Measurements from ENCODE around the gene ARMH4. TPM values are rescaled to one million over a fixed set of nuclear protein-coding genes. Genes with fewer than 3 reads are reported as not detected.
A peak's percentile ranks its signal among the peaks of the same experiment; 100 is the strongest.

Gene ARMH4
- polyA plus RNA-seq, 1 experiment: 6.4 TPM

DNA sequence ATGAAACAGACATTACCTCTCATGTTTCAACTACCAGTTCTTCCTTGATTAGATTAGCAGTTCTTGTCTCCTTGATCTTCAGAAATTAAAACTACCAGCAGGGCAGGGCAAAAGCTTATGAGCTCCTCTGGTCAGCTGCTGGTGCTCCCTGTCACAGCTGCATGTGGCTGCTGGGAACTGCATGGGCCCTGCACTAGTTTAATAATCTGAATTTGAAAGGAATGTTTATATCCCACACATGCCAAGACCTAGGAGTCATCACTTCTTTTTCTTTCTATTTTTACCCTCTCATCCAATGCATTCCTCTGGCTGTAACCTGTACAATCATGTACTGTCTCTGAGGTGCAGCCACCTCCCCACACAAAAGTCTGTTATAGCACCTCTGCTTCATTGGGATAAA lies 73.9 kb downstream of the ARMH4 start:
- TF ChIP-seq, protein P1, sequence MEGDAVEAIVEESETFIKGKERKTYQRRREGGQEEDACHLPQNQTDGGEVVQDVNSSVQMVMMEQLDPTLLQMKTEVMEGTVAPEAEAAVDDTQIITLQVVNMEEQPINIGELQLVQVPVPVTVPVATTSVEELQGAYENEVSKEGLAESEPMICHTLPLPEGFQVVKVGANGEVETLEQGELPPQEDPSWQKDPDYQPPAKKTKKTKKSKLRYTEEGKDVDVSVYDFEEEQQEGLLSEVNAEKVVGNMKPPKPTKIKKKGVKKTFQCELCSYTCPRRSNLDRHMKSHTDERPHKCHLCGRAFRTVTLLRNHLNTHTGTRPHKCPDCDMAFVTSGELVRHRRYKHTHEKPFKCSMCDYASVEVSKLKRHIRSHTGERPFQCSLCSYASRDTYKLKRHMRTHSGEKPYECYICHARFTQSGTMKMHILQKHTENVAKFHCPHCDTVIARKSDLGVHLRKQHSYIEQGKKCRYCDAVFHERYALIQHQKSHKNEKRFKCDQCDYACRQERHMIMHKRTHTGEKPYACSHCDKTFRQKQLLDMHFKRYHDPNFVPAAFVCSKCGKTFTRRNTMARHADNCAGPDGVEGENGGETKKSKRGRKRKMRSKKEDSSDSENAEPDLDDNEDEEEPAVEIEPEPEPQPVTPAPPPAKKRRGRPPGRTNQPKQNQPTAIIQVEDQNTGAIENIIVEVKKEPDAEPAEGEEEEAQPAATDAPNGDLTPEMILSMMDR (IDR thresholded peaks at IDR 0.05; ENCODE audit: low read depth, low read length): 0 out of 2 replicates have a peak, but pooled peaks have one; percentile 5
- ChIA-PET POLR2A (no interaction called here), CTCF (interaction anchor here (1.0 to 2.1 kb wide), 2 partner anchors 55 to 386 kb away, joined by 3 to 9 read pairs; no protein-coding TSS in a partner anchor)
- H3K27me3 ChIP-seq (ENCODE audit: control insufficient read depth, insufficient read depth, low read length): no peaks in the 10 kb centered on the region
- H3K4me3 ChIP-seq (ENCODE audit: low read depth, low read length): no peak overlapping the region
- H3K27ac ChIP-seq (ENCODE audit: low read depth, low read length): peak overlapping the region; percentile 90
- H3K9me3 ChIP-seq (ENCODE audit: control insufficient read depth, insufficient read depth, low read length): no peaks in the 10 kb centered on the region
- peak; percentile 55 for DNase-seq (ENCODE audit: low read depth, low spot score)

DNA sequence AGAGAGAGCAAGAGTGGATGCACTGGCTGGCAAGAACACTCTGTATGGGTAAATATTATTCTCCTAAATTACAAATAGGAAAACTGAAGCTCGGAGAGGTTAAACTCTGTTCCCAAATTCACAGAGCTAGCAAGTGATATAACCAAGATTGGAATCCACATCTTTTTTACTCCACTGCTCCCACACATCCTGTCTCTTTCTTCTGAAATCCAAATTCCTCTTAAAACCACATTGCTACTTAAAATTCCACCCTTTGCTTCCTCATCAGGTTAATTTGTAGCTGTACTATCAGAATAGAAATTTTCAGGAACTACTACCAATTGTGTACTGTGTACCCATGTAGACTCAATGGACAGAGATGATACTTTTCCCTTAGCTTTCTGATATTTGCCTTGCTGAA lies 74.4 kb downstream of the ARMH4 start:
- DNase-seq (ENCODE audit: low read depth, low spot score): no peak
- 0 out of 2 replicates have a peak overlapping the region, but pooled peaks have one; percentile 2 for H3K4me3 ChIP-seq (ENCODE audit: low read depth, low read length)
- H3K27me3 ChIP-seq (ENCODE audit: control insufficient read depth, insufficient read depth, low read length): no peaks in the 10 kb centered on the region
- TF ChIP-seq, protein P1 (IDR thresholded peaks at IDR 0.05; ENCODE audit: low read depth, low read length): no peak
- peak overlapping the region; percentile 90 for H3K27ac ChIP-seq (ENCODE audit: low read depth, low read length)
- CTCF ChIA-PET: interaction anchor here (1.0 to 2.1 kb wide), 2 partner anchors 55 to 385 kb away, joined by 3 to 9 read pairs; no protein-coding TSS in a partner anchor
- H3K9me3 ChIP-seq (ENCODE audit: control insufficient read depth, insufficient read depth, low read length): no peaks in the 10 kb centered on the region
- POLR2A ChIA-PET: no interaction called here

DNA sequence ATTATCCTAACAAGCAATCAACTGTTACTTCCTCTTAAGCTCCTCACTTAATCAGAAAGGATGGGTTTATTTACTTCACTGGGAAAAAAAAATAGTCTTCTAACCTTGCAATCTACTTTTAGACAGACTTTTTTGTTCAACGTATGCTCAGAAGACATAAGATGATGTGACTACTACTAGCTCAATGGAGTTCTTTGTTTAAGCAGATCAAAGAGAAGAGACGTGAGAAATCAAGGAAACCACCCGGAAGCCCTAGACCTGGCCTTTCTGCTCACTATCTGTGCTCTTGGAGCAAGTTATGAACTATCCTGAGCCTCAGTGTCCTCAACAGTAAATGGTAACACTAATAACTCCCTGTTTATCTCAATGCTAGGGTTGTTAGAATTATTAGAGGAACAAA lies 78.5 kb downstream of the ARMH4 start:
- Histone ChIP-seq H3K27ac (ENCODE audit: low read depth, low read length) (no peak overlapping the region), H3K27me3 (ENCODE audit: control insufficient read depth, insufficient read depth, low read length) (no peaks in the 10 kb centered on the region), H3K4me3 (ENCODE audit: low read depth, low read length) (no peak overlapping the region), H3K9me3 (ENCODE audit: control insufficient read depth, insufficient read depth, low read length) (no peaks in the 10 kb centered on the region)
- TF ChIP-seq, protein P1 (IDR thresholded peaks at IDR 0.05; ENCODE audit: low read depth, low read length): no peak
- DNase-seq (ENCODE audit: low read depth, low spot score): no peak
- ChIA-PET CTCF (interaction anchor here (0.6 to 7.0 kb wide), 14 partner anchors 9 to 591 kb away, joined by 3 to 64 read pairs (median 4); no protein-coding TSS in a partner anchor), POLR2A (no interaction called here)

DNA sequence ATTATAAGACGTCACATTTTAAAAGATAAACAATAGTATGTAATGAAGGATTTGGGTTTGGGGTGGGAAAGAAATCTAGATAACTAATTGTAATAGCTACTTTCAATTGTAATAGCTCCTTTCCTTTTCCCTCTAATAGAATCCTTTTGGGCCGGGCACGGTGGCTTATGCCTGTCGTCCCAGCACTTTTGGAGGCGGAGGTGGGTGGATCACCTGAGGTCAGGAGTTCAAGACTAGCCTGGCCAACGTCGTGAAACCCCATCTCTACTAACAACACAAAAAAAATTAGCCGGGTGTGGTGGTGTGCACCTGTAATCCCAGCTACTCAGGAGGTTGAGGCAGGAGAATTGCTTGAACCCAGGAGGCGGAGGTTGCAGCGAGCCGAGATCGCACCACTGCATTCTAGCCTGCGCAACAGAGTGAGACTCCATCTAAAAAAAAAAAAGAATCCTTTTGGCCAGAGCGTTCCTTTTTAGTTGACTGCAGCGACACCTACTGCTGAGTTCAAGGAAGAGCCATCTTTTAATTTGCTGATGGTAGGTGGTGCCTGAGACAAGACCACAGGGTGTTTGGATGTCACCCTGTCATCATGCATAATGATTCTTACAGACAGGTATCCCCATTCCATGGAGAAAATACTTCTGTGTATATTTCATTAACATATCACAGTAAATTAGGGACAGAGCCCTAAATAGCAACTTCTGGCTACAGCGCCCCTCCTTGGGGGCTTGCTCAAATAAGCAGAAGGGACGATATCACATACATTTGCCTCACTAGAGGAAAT lies 79.5 kb downstream of the ARMH4 start:
- TF ChIP-seq, protein P1 (IDR thresholded peaks at IDR 0.05; ENCODE audit: low read depth, low read length): peak; percentile 80
- CTCF ChIA-PET: interaction anchor here (0.6 to 7.0 kb wide), 34 partner anchors 9 to 1582 kb away, joined by 3 to 64 read pairs (median 3); partner anchors contain the start of gene CCDC198
- peak; percentile 56 for DNase-seq (ENCODE audit: low read depth, low spot score)
- Histone ChIP-seq H3K27ac (ENCODE audit: low read depth, low read length) (no peak overlapping the region), H3K9me3 (ENCODE audit: control insufficient read depth, insufficient read depth, low read length) (no peaks in the 10 kb centered on the region), H3K4me3 (ENCODE audit: low read depth, low read length) (no peak overlapping the region), H3K27me3 (ENCODE audit: control insufficient read depth, insufficient read depth, low read length) (peaks cover 2% of the 10 kb centered on the region)
- POLR2A ChIA-PET: no interaction called here

DNA sequence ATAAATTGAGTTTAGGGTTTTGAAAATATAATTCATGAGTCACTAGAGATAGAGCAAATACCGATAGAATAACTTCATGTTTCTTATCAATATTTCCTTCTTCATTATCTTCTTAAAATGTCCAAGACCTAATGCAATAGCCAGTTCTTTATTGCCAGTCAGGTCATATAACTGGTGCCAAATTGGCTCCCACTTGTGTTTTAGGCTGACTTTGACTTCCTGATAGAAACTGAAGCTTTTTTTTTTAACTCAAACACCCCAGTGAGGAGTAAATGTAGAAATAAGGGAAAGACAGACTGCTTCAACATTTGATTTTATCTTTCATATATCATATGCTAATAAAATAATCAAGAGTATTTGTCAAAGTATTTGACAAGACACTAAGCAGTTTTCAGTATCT lies 80.7 kb downstream of the ARMH4 start:
- H3K27ac ChIP-seq (ENCODE audit: low read depth, low read length): no peak overlapping the region
- no peak overlapping the region for H3K4me3 ChIP-seq (ENCODE audit: low read depth, low read length)
- peaks cover 2% of the 10 kb centered on the region for H3K27me3 ChIP-seq (ENCODE audit: control insufficient read depth, insufficient read depth, low read length)
- CTCF ChIA-PET: interaction anchor here (0.6 to 7.0 kb wide), 6 partner anchors 15 to 582 kb away, joined by 3 to 64 read pairs (median 8); no protein-coding TSS in a partner anchor
- no peak for DNase-seq (ENCODE audit: low read depth, low spot score)
- H3K9me3 ChIP-seq (ENCODE audit: control insufficient read depth, insufficient read depth, low read length): no peaks in the 10 kb centered on the region
- POLR2A ChIA-PET: no interaction called here
- TF ChIP-seq, protein P1 (IDR thresholded peaks at IDR 0.05; ENCODE audit: low read depth, low read length): no peak

All from AG04450 (cell line).